IPS-18c (cell line): ENCODE measurements around the gene GSTO2.
"Not testable (repeated sequence)": the region's sequence is repeated elsewhere in the genome, so short reads cannot be mapped to it uniquely, and the experiment has no call there.

Experiments
- H3K4me3 ChIP-seq: 2 replicates; pipeline ENCODE4 v1.7.0; 2013; ENCODE audit warnings: low read depth, mild to moderate bottlenecking, low read length, moderate library complexity; ENCODE audit not compliant: insufficient read depth
- H3K9me3 ChIP-seq: one replicate; pipeline ENCODE4 v1.6.1; 2013; ENCODE audit warnings: mild to moderate bottlenecking, low read length, moderate library complexity; ENCODE audit not compliant: control insufficient read depth, insufficient read depth

Gene GSTO2

GRCh38 chr10:104268713-104269645 lies at the start of gene GSTO2:
GSTO2 (plus strand) TSS chr10:104269184; CDS start chr10:104274916, 5,732 bp downstream.
- Histone ChIP-seq H3K4me3 (peak within 1 kb of the TSS; percentile 85), H3K9me3 (no peaks in the 10 kb centered on the region)

DNA sequence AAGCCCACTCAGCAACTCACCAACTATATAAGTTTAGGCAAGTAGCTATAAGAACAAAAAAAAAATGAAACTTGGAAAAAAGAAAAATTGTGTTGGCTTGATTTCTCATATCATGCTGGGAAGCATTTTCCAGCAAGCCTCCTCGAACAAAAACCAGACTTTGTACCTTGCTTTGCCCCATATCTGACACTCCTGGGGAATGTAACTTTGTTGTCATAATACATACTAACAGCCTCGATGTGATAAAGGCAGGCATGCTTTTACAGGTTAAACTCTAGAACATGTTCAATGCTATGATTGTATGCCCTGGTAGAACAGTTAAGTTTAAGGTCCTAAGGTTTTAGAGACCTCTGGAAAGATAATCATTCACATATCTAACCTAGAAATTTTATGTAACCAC lies 48.5 kb upstream of the GSTO2 start:
- Histone ChIP-seq H3K4me3 (no peak overlapping the region), H3K9me3 (no peaks in the 10 kb centered on the region)

DNA sequence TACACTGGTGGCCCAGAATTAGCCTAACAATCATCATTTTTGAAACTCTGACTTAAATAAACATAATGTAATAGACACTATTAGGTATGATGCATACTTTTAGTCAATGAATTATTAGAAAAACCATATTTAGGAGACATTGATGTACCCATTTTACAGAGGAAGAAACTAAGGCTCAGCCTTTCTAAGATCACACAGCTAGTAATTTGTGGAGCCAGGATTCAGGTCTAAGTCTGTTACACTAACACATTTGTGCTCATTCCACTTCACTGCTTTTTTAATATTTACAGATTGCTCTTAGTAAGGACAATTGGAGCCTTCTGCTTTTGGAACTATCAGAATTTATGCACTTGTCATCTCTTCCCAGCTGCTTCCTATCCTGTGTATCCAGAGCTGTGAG lies 45.7 kb upstream of the GSTO2 start:
- Histone ChIP-seq H3K9me3 (no peaks in the 10 kb centered on the region), H3K4me3 (no peak overlapping the region)

GRCh38 chr10:104230490-104230889 lies 38.5 kb upstream of the GSTO2 start:
- no peak overlapping the region for H3K4me3 ChIP-seq
- peaks cover 6% of the 10 kb centered on the region for H3K9me3 ChIP-seq

DNA sequence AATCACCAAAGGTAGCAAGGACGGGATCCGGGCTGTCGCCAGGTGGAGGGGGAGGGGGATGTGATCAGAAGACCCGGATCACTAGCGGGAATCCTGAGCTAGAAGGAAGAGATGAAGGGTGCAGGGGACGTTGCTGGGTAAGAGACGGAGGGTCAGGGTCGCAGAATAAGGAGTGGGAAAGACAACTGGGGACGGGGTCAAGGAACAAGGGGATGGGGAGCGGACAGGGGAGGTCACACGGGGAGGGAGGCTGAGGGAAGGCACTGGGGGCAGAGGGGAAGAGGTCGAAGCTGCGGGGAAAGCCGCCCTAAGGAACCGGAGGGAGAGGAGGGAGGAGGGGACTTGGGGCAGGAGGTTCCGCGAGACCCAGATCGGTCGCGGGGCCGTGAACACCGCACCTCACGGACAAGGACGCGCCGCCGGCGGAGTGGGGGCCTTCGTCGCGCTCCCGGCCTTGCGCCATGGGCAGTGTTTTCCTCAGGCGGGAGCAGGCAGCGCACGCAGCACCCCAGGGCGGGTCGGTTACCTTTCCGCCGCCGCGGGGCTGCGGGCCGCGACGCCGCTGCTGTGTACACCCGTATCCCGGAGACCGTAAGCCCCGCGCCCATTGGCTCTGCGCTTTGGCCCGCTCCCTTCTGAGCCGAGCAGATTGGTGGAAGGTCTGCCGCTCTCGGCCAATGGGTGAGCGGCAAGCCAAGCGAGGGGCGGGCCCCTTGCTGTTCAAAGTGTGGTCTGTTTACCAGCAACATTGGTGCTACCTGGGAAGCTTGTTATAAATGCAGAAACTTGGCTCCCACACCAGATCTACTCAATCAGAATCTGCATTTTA lies 37.0 kb upstream of the GSTO2 start, which contains the start of gene CFAP43:
CFAP43 (minus strand) TSS at position 581 of the 829 bp plus-strand sequence; CDS start at position 463, 118 bp downstream.
- peak within 1 kb of the TSS; percentile 85 for H3K4me3 ChIP-seq
- H3K9me3 ChIP-seq, result peaks cover 9% of the 10 kb centered on the region

DNA sequence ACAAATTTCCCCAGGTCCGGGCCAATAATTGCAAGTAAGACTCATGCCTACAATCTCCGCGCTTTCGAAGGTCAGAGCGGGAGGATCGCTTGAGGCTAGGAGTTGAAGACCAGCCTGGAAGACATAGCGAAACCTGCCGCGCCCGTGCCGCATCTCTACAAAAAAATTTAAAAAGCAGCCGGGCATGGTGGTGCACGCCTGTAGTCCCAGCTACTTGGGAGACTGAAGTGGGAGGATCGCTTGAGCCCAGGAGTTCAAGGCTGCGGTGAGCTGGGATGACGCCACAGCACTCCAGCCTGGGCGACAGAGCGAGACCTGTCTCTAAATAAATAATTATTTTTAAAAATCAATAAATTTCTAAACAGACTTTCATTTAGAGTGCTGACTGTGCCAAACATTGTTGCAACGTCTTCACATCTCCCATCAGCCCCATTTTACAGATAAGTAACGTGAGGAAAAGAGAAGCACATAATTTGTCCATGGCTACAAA lies 36.3 kb upstream of the GSTO2 start:
- Histone ChIP-seq H3K9me3 (peaks cover 9% of the 10 kb centered on the region), H3K4me3 (peak overlapping the region; percentile 85)

- H3K4me3 ChIP-seq, result no peak overlapping the region
- H3K9me3 ChIP-seq, result peaks cover 9% of the 10 kb centered on the region
Measured at GRCh38 chr10:104233817-104234216, 35.2 kb upstream of the GSTO2 start.

GRCh38 chr10:104234934-104235333 lies 34.0 kb upstream of the GSTO2 start:
- Histone ChIP-seq H3K4me3 (no peak overlapping the region), H3K9me3 (peaks cover 9% of the 10 kb centered on the region)

- Histone ChIP-seq H3K9me3 (peaks cover 9% of the 10 kb centered on the region), H3K4me3 (no peak overlapping the region)
Measured at GRCh38 chr10:104235801-104236200, 33.2 kb upstream of the GSTO2 start.

DNA sequence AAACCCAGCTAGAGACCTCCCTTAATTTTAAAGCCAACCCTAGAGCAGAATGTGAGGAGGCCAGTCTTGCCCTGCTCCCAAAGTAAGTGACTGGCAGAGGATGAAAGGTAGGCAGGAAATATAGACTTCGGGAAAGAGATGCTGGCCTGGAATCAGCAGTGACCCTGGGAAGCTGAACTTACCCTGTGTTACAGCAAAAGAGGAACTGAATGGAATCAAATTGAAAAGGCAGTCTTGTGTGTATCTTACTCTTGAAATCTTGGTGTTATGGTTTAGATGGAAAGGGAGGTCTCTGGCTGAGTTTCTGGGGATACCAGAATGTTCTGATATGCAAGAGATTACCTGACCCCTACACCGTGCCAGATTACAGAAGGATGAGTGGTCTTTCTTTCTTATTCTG lies 28.9 kb upstream of the GSTO2 start:
- Histone ChIP-seq H3K9me3 (peaks cover 3% of the 10 kb centered on the region), H3K4me3 (no peak overlapping the region)

DNA sequence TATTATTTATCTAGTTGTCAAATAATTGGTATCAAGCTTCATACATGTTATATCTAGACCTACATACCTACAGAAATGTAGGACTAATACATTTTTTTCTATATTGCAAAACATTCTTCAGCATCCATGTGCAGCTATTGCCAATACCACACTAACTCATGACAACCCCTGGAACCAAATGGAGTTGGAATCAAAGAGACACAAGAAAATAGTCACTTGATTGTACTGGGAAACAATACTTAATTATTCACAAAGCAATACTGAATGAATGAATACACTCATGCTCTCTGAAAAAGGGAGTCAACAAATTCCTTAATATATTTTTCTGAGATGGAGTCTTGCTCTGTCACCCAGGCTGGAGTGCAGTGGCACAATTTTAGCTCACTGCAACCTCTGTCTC lies 26.4 kb upstream of the GSTO2 start:
- Histone ChIP-seq H3K9me3 (no peaks in the 10 kb centered on the region), H3K4me3 (no peak overlapping the region)

DNA sequence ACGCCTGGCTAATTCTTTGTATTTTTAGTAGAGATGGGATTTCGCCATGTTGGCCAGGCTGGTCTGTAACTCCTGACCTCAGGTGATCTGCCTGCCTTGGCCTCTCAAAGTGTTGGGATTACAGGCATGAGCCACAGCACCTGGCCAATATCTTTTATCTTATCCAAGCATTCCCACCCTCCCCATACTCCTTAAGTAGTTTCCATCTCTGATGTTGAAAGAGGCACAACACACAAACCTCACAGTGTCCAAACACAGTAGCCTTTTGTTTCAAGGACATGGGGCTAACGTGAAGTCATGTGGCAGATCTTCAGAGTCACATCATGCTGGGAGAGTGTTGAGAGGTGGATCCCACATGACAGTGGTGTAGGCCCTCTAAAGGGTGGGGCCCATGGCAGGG lies 26.0 kb upstream of the GSTO2 start:
- not testable (repeated sequence) for H3K9me3 ChIP-seq, H3K4me3 ChIP-seq

GRCh38 chr10:104243512-104243911 lies 25.5 kb upstream of the GSTO2 start:
- H3K4me3 ChIP-seq, result no peak overlapping the region
- no peaks in the 10 kb centered on the region for H3K9me3 ChIP-seq

- no peaks in the 10 kb centered on the region for H3K9me3 ChIP-seq
- no peak overlapping the region for H3K4me3 ChIP-seq
Measured at GRCh38 chr10:104245066-104245632, 23.8 kb upstream of the GSTO2 start.

DNA sequence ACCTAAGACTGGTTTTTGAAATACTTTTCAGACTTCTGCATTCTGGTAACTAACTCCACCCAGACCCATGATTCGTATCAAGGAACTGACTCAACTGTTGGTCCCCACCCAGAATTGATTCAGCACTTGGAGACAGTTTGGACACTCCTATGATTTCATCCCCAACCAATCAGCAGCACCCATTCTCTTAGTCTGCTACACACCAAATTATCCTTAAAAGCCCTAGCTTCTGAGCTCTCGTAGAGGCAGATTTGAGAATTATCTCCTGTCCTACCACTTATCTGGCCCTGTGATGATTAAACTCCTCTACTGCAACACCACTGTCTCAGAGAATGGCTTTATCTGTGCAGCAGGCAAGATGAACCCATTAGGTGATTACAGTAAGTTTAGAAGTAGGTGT lies 22.0 kb upstream of the GSTO2 start:
- Histone ChIP-seq H3K4me3 (no peak overlapping the region), H3K9me3 (no peaks in the 10 kb centered on the region)

- Histone ChIP-seq H3K4me3 (no peak overlapping the region), H3K9me3 (no peaks in the 10 kb centered on the region)
Measured at GRCh38 chr10:104247513-104248146, 21.4 kb upstream of the GSTO2 start.

GRCh38 chr10:104248931-104249330 lies 20.1 kb upstream of the GSTO2 start:
- not testable (repeated sequence) for H3K9me3 ChIP-seq, H3K4me3 ChIP-seq
